GM12878 (cell line): ENCODE data around the gene BIRC7. TPM values are rescaled to one million over a fixed set of nuclear protein-coding genes. Genes with fewer than 3 reads are reported as not detected.

Experiments
- ATAC-seq: fragments of 200-7000 bp; cut with Tn5 transposase; 3 replicates; pipeline ENCODE4 v1.9.1; 2020; ENCODE audit warnings: mild to moderate bottlenecking, moderate library complexity
- BruUV-seq: library from RNA; stranded (reverse); fragments of 400-500 nt; replicated peaks from 2 replicates; lab custom pipeline; 2021; lab: Mats Ljungman, UMichigan
- CTCF ChIA-PET: fragments of 300-600 bp; sonication (Branson Sonifier 250); formaldehyde crosslinking; extraction: SDS; loops from one replicate; lab custom pipeline; 2021; ENCODE audit warnings: inconsistent platforms; lab: Yijun Ruan, JAX
- POLR2A ChIA-PET: fragments of 350-600 bp; formaldehyde crosslinking; extraction: SDS; loops from one replicate; lab custom pipeline; 2021; ENCODE audit warnings: inconsistent platforms; lab: Charles Lee
- RAD21 ChIA-PET: fragments of 300-600 bp; sonication (Branson Sonifier 250); formaldehyde crosslinking; loops from one replicate; lab custom pipeline; 2023; ENCODE audit warnings: antibody characterized with exemption; ENCODE audit not compliant: unreplicated experiment; lab: Charles Lee
- SMC1A ChIA-PET: fragments of 300-600 bp; sonication (Branson Sonifier 250); formaldehyde crosslinking; loops from one replicate; lab custom pipeline; 2023; ENCODE audit not compliant: unreplicated experiment, uncharacterized antibody; lab: Charles Lee
- DNase-seq: peaks from one replicate; pipeline ENCODE4 v3.0.0-alpha.2; 2011; ENCODE audit warnings: low read depth, low spot score
- FAIRE-seq: peaks from 3 replicates; lab custom pipeline; 2011; peaks lifted over from hg19 to GRCh38; lab: Jason Lieb, UNC
- H2AFZ ChIP-seq: 2 replicates; pipeline ENCODE4 v1.6.0; 2011; ENCODE audit warnings: low read depth, low read length, control low read depth; ENCODE audit not compliant: control insufficient read depth
- H3K27ac ChIP-seq: 2 replicates; pipeline ENCODE4 v1.5.1; 2011; ENCODE audit warnings: control low read depth; ENCODE audit not compliant: control insufficient read depth, insufficient read depth
- H3K27me3 ChIP-seq, 2 experiments: replicated peaks in 1 of 2; 2 replicates each; pipeline versions ENCODE4 v1.6.0 to v1.6.1; 2011; ENCODE audit warnings: low read length in 1 of 2; ENCODE audit not compliant: control insufficient read depth in 2 of 2, insufficient read depth in 2 of 2
- H3K36me3 ChIP-seq, 2 experiments: 2 replicates each; pipeline ENCODE4 v1.5.1; 2011; ENCODE audit warnings: low read length in 1 of 2; ENCODE audit not compliant: control insufficient read depth in 2 of 2, insufficient read depth in 2 of 2
- H3K4me1 ChIP-seq: 2 replicates; pipeline ENCODE4 v1.6.1; 2011; ENCODE audit warnings: mild to moderate bottlenecking, low read length, moderate library complexity, mixed read lengths; ENCODE audit not compliant: control insufficient read depth, insufficient read depth
- H3K4me2 ChIP-seq: 2 replicates; pipeline ENCODE4 v1.6.0; 2011; ENCODE audit warnings: control low read depth; ENCODE audit not compliant: control insufficient read depth, insufficient read depth
- H3K4me3 ChIP-seq: fragments of 200-600 bp; sonication (generic); 2 replicates; pipeline ENCODE4 v1.5.1; 2016
- H3K79me2 ChIP-seq: 2 replicates; pipeline ENCODE4 v1.6.0; 2011; ENCODE audit warnings: low read length; ENCODE audit not compliant: control insufficient read depth, insufficient read depth
- H3K9ac ChIP-seq: 2 replicates; pipeline ENCODE4 v1.8.0; 2011; ENCODE audit warnings: low read length, control low read depth, mixed read lengths; ENCODE audit not compliant: control insufficient read depth, insufficient read depth
- H3K9me3 ChIP-seq: replicated peaks from 3 replicates; pipeline ENCODE4 v1.5.1; 2011; ENCODE audit warnings: mild to moderate bottlenecking, low read length; ENCODE audit not compliant: control insufficient read depth, insufficient read depth
- H4K20me1 ChIP-seq: 2 replicates; pipeline ENCODE4 v1.6.0; 2011; ENCODE audit not compliant: control insufficient read depth, insufficient read depth
- BHLHE40 ChIP-seq, 2 experiments: fragments of 450-650 bp in 1 of 2; IDR thresholded peaks; 2 replicates each; pipeline ENCODE4 v1.6.1; 2011 to 2017; ENCODE audit warnings: low read depth in 2 of 2, borderline replicate concordance in 1 of 2, improper control_type of control experiment in 1 of 2, low read length in 1 of 2, mild to moderate bottlenecking in 1 of 2
- CBX3 ChIP-seq: fragments of 200-600 bp; sonication (generic); IDR thresholded peaks from 2 replicates; pipeline ENCODE4 v1.6.1; 2016; ENCODE audit warnings: low read depth, borderline replicate concordance
- CTCF ChIP-seq, 3 experiments: IDR thresholded peaks in 2 of 3; conservative IDR thresholded peaks in 1 of 3; 2 replicates each; pipeline ENCODE4 v1.5.1; 2011; ENCODE audit warnings: low read depth in 3 of 3, low read length in 3 of 3, mild to moderate bottlenecking in 3 of 3, control low read depth in 2 of 3, moderate library complexity in 2 of 3, inconsistent platforms in 1 of 3, mixed read lengths in 1 of 3; ENCODE audit not compliant: control insufficient read depth in 2 of 3, insufficient read depth in 1 of 3; ENCODE audit errors: extremely low read depth in 1 of 3
- EED ChIP-seq: sonication (generic); IDR thresholded peaks from 2 replicates; pipeline ENCODE4 v1.6.1; 2016; ENCODE audit warnings: antibody characterized with exemption, low read depth
- ETV6 ChIP-seq, 2 experiments: fragments of 450-650 bp in 1 of 2; IDR thresholded peaks in 1 of 2; conservative IDR thresholded peaks in 1 of 2; 2 replicates each; pipeline ENCODE4 v1.6.1; 2014; ENCODE audit warnings: antibody characterized with exemption in 1 of 2, borderline replicate concordance in 1 of 2, low read depth in 1 of 2, mild to moderate bottlenecking in 1 of 2, moderate library complexity in 1 of 2
- GATAD2B ChIP-seq: fragments of 450-650 bp; conservative IDR thresholded peaks from 2 replicates; pipeline ENCODE4 v1.6.1; 2017; ENCODE audit warnings: low read depth, mild to moderate bottlenecking, moderate library complexity
- IKZF1 ChIP-seq: fragments of 450-650 bp; conservative IDR thresholded peaks from 2 replicates; pipeline ENCODE4 v1.6.1; 2017; ENCODE audit warnings: antibody characterized with exemption, mild to moderate bottlenecking
- POLR2A ChIP-seq: IDR thresholded peaks from 2 replicates; pipeline ENCODE4 v1.6.1; 2011; ENCODE audit warnings: low read depth, mild to moderate bottlenecking, low read length
- SMARCA5 ChIP-seq: fragments of 450-650 bp; IDR thresholded peaks from 2 replicates; pipeline ENCODE4 v1.6.1; 2017; ENCODE audit warnings: mild to moderate bottlenecking
- WGBS: methylation state at CpG from one replicate; pipeline ENCODE4 v1.1.6; 2016; ENCODE audit warnings: low lambda C conversion rate; ENCODE audit not compliant: insufficient replicate concordance, insufficient coverage; ENCODE audit errors: missing lambda C conversion rate; 5-methylcytosine and 5-hydroxymethylcytosine counted together
- in situ Hi-C: fragments of 300-500 bp; cut with MboI; formaldehyde crosslinking; loops from 9 replicates; pipeline ENCODE4 v1.14.3; 2018; ENCODE audit warnings: mixed read lengths
- intact Hi-C: fragments of 100-400 bp; cut with micrococcal nuclease; formaldehyde crosslinking; loops from one replicate; pipeline ENCODE4 v1.14.2; 2022; ENCODE audit not compliant: unreplicated experiment
- polyA plus RNA-seq, 11 experiments: library from polyadenylated mRNA; depleted of rRNA in 4 of 11; unstranded in 6 of 11; stranded (reverse) in 5 of 11; fragments of >200 nt; fragmentation: Nextera tagmentation in 4 of 11; fragmentation: Illumina TruSeq in 1 of 11; extraction: Ambion mirVana in 4 of 11; extraction: Trizol in 1 of 11; gene quantifications; 1 replicate in 1 of 11; 2 replicates in 10 of 11; pipeline versions ENCODE4 v1.2.1 to v1.2.3, GENCODE V29; 2011 to 2016; ENCODE audit warnings: inconsistent platforms in 2 of 11, missing spikeins in 2 of 11, low read depth in 1 of 11
- total RNA-seq, 4 experiments: library from RNA; depleted of rRNA in 3 of 4; stranded (reverse); fragments of >200 nt in 3 of 4; fragmentation: Illumina TruSeq in 1 of 4; extraction: Trizol in 1 of 4; gene quantifications; 2 replicates each; pipeline versions ENCODE4 v1.2.1 to v1.2.3, GENCODE V29; 2013 to 2021

BIRC7 gene
- total and polyA plus RNA-seq, 10 of the 15 experiments (the other 5 are each of a cell fraction or from before 2014, with no cell fraction given), result 0.31 TPM; not detected in 9

GRCh38 chr20:63280371-63280770, 44.7 kb downstream of the BIRC7 start:
- Histone ChIP-seq H3K27me3 (no peaks in the 10 kb centered on the region), H3K9ac (no peak overlapping the region), H3K27ac (no peak overlapping the region), H3K4me2 (no peak overlapping the region), H2AFZ (no peak overlapping the region), H4K20me1 (no peaks in the 10 kb centered on the region), H3K4me3 (no peak overlapping the region), H3K79me2 (peaks cover 2% of the 10 kb centered on the region; the same call in 1 of the 2 replicates), H3K9me3 (no peaks in the 10 kb centered on the region), H3K4me1 (no peaks in the 10 kb centered on the region), H3K36me3 (peaks cover 16 to 17% of the 10 kb centered on the region in 2 experiments)
- no peak for TF ChIP-seq IKZF1
- intact Hi-C loops (no loop called here), in situ Hi-C loops (no loop called here)
- DNase-seq, result no peak
- ATAC-seq, result no peak
- FAIRE-seq, result no peak
- 97% methylated on average over 6 of the region's 6 CpGs for WGBS
- POLR2A ChIA-PET, result no interaction called here
- RAD21 ChIA-PET, result no interaction called here
- CTCF ChIA-PET, result interaction anchor here (1.4 to 1.8 kb wide), 2 partner anchors 10 to 57 kb away, joined by 5 to 10 read pairs; no protein-coding TSS in a partner anchor
- SMC1A ChIA-PET, result no interaction called here
- no TSS peak for BruUV-seq

- in situ Hi-C loops (no loop called here), intact Hi-C loops (no loop called here)
- Histone ChIP-seq H3K36me3 (peaks cover 16 to 17% of the 10 kb centered on the region in 2 experiments), H3K27ac (no peak overlapping the region), H3K4me3 (no peak overlapping the region), H3K9ac (no peak overlapping the region), H3K27me3 (no peaks in the 10 kb centered on the region), H3K4me2 (no peak overlapping the region), H4K20me1 (no peaks in the 10 kb centered on the region), H2AFZ (no peak overlapping the region), H3K9me3 (no peaks in the 10 kb centered on the region), H3K79me2 (no peaks in the 10 kb centered on the region), H3K4me1 (no peaks in the 10 kb centered on the region)
- TF ChIP-seq BHLHE40 (IDR thresholded peaks at IDR 0.05; ENCODE audit: borderline replicate concordance in 1 of 2, low read depth in 2 of 2, low read length in 1 of 2) (no peak), EED (no peak), CTCF (IDR thresholded peaks at IDR 0.05 in 2 of 3, conservative IDR thresholded peaks at IDR 0.05 in 1 of 3; ENCODE audit: control insufficient read depth in 2 of 3, extremely low read depth in 1 of 3, insufficient read depth in 1 of 3, low read depth in 3 of 3, low read length in 3 of 3) (peak in 1 of 3 experiments; percentile 13; a peak in 2 of 6 replicates), SMARCA5 (no peak), ETV6 (conservative IDR thresholded peaks at IDR 0.05 in 1 of 2, IDR thresholded peaks at IDR 0.05 in 1 of 2; ENCODE audit: borderline replicate concordance in 1 of 2, low read depth in 1 of 2) (no peak), POLR2A (peak; percentile 51; the same call in 1 of the 2 replicates), CBX3 (no peak), GATAD2B (no peak)
- 92% methylated on average over 18 of the region's 19 CpGs for WGBS
- FAIRE-seq (no peak), ATAC-seq (0 out of 3 replicates have a peak, but pooled peaks have one; percentile 30), DNase-seq (no peak)
- no TSS peak for BruUV-seq
- ChIA-PET POLR2A (no interaction called here), CTCF (interaction anchor here (1.4 to 1.8 kb wide), 2 partner anchors 10 to 58 kb away, joined by 5 to 10 read pairs; no protein-coding TSS in a partner anchor), RAD21 (no interaction called here), SMC1A (no interaction called here)
Measured at GRCh38 chr20:63280929-63281545, 45.3 kb downstream of the BIRC7 start.
